Dermis lymphatic vessel endothelial cell (primary cell): ENCODE results near the gene TSPYL6. TPM values are rescaled to one million over a fixed set of nuclear protein-coding genes. Genes with fewer than 3 reads are reported as not detected.

Experiments used
- total RNA-seq: library from RNA; depleted of rRNA; stranded (reverse); fragments of >200 nt; gene quantifications from 2 replicates; pipeline ENCODE4 v1.2.1, GENCODE V29; 2014

TSPYL6 gene
- total RNA-seq = not detected in 2 replicates

GRCh38 chr2:54256091-54256694 is at the start of gene TSPYL6:
TSS of gene TSPYL6 (minus strand) at chr2:54256229. CDS start at chr2:54256151, 78 bp downstream.

Other genes starting within 250 kb of the TSPYL6 start
- gene ACYP2, start 140.6 kb downstream of the TSPYL6 start, total RNA-seq = 11.3 and 12.0 TPM in 2 replicates
- gene SPTBN1, start 200.1 kb upstream of the TSPYL6 start, total RNA-seq = 744 and 889 TPM in 2 replicates